Muscle of back (tissue), 11 donors: ENCODE data around the gene TOX3. TPM values are rescaled to one million over a fixed set of nuclear protein-coding genes. Genes with fewer than 3 reads are reported as not detected.
A peak's percentile ranks its signal among the peaks of the same experiment; 100 is the strongest.

Experiments used
- DNase-seq, 3 donors: peaks; one replicate each; pipeline versions ENCODE4 v3.0.0 to v3.0.0-alpha.2; 2013
- polyA plus RNA-seq, 10 donors: library from polyadenylated mRNA; unstranded; fragments of 120-200 nt; gene quantifications; one replicate each; pipeline ENCODE4 v1.2.1, GENCODE V29; 2013; ENCODE audit not compliant: insufficient read length in 10 of 10

TOX3 gene
- polyA plus RNA-seq, 10 donors, result 1.2 to 4.2 (median 1.5) TPM

DNA sequence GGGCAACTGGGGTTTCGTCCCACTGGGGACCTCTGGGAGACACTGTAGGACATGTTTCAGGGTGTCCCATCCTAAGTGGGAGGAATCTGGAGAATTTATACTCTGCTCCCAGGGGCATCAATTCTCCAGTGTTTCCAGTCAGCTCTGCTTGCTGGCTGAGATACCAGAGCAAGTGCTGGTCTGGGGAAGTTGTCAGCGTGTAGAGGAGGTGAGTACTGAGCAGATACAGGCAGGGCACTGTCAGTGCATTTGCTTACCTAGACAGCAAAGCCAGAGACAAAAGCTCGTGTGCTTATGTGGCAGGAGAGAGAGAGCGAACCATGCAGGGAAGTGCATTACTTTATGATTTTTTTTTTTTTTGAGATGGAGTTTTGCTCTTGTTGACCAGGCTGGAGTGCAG, 20.2 kb upstream of the TOX3 start:
- no peak for DNase-seq

DNA sequence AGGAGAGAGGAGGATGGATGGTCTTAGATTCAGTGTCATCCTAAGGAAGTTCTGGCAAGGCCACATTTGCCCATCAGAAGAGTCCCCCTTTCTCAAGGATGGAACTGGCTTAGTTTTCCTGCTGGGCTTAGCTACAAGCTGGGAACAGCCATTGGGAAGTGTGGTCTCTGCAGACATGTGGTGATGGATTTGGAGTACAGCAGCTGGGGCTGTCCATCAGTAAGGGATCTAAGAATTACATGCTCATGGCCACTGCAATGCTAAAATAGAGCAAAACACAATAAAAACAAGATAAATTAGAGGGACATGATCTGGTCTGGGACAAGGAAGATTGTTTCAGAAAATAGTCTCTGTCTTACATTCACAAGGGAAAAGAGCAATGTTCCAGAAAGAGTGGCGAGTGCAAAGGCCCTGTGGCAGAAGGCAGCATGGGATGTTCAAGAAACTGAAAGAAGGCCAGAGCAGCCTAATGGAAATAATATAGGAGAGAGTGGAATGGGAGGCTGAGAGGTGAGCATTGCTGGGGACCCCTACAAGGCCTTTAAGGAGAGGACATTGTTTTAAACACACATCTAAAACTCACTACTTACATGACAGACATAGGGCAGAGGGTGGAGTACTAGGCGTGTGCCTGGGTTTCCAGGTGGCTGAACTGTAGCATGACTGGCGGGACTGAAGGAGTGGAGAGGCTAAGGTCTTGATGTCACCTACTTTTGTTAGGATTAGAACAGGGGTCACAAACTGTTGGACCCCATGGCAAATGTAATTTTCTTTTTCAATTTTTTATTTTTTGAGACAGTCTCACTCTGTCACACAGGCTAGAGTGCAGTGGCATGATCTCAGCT, 17.0 kb upstream of the TOX3 start:
- peak in 1 of 3 donors; percentile 16 for DNase-seq

DNA sequence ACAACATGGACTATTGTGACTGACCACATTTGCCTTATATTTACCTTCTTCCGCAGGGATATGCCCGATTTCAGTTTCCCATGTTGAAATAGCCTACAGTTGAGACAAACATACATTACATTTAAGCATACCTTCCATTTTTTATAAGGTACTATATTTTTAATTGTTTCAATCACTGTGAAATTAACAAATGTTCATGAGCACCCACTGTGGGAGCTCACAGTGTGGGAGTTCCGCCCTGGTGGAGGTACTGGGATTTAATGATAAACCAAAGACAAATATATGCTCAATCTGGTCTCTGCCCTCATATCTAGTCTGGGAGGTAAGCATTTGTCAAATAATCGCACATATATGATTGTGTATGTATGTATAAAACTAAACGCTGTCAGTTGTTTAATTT, 15.8 kb upstream of the TOX3 start:
- no peak for DNase-seq

DNA sequence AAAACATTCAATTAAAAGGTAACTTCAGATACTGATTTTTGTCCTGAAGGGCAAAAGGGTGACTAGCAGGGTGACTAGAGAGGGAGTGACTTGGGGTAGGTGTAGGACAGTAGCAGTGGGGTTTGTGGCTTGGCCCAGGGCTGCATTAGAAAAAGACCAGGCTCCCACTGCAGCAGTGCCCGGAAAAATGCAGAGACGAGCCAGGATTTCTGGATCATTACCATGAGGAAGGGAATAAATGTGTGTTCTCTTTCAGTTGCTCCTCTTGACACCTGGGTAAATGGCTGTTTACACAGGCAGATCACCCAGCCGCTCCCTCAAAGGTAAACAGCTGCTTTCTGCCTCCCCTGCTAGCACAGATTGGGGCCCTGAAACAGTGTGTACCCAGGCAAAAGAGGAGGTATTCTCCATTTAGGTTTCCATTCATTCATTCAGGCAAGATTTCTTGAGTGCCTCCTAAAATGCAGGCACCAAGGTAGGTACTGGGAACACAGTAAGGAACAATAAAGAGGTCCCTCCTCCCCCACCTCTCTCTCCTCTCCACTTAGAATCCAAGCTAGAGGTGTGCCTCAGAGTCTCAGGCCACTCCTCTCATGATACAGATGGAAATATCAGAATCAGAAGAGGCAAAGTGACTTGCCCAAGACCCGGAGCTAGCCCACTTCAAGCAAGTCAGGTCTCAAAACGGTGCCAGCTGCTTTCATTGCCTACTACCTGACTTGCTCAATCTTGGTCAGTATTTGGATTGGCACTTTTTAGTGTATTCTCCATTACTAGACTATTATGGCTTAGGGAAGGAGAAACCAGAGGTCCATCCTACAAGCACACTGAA, 15.2 kb upstream of the TOX3 start:
- DNase-seq, result no peak

GRCh38 chr16:52558448-52558847, 11.5 kb upstream of the TOX3 start:
- DNase-seq, result no peak

- no peak for DNase-seq
Measured at GRCh38 chr16:52557236-52557635, 10.3 kb upstream of the TOX3 start.

DNA sequence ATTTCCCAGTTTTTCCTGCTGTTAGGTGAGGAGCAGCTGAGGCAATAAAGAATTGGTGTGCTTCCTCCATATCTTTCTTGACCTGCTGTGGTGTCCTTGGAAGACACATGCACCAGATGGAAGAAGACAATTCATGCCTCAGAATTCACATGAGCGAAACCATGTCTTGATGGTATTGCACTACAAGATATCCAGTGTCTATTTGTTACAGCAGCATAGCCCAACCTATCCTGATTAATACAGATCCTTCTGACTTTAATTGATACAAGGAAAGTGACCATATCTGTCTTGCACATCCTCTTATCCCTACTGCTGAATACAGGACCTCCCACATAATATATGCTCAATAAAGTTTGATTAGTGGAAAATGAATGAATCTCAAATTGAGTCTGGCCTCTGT, 9.1 kb upstream of the TOX3 start:
- DNase-seq, result no peak

DNA sequence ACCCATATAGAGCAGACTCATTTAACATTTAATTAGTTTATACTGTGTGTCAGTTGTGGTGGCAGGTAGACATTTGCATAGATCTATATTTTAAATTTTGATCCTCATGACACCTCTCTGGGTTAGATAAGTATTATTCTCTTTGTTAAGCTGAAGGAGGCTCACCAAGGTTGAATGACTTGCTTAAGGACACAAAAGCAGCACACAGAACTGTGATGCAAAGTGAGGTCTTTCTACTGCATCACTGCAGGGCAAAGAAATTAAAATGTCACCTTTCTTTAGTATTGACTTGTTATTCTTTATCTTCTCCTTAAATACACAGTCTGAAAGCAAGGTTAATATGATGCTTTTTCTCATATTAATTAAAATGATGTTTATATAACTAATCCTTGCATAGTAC, 8.6 kb upstream of the TOX3 start:
- no peak for DNase-seq

GRCh38 chr16:52554334-52554733, 7.4 kb upstream of the TOX3 start:
- no peak for DNase-seq

- DNase-seq, result no peak
Measured at GRCh38 chr16:52553322-52553721, 6.4 kb upstream of the TOX3 start.

DNA sequence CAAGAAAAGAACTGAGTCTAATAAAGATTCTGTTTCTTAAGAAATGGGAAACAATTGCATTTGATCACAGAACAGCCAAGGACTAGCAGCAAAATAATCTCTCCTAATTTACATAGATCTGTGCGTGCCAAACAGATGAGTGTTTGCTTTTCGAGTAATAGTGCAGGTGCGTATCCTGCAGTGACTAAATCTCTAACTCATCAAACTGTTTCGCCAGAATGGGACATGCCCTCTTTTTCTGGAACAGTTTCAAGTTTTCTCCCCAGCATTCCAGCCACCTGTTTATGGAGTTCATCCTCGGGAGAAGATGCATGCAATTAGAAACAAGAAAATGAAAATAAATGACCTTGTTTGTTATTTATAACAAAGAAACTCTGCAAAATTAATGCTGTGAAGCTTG, 5.7 kb upstream of the TOX3 start:
- no peak for DNase-seq

DNA sequence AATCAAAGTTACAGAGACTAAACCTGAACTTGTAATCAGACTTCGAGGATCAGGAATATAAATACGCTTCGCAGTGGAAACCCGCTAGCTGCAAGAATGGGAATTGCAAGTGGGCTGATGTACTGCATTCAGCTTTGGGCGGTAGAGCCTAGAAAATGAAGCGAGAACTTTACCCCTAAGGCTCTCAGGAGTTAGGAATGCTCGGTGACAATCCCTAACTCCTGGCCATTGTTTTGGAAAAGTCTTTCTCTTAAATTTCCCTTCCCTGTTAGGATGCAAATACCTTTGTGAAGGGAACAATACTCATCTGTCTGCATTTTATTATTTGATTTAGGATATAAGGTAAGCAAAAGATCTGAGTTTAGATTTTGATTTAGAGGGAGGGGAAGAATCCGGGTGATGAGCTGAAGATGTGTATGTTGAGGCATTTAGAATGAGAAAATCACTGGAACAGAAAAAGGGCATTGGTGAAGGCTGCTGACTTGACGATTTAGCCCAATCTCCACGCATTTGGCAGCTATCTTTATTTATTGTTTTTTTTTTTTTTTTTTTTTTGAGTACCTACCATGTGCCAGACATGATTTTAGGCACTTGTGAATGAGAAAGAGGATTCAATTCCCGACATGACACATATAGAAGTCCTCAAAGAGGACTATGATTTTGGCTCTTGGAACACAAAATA, 2.2 kb upstream of the TOX3 start:
- peak in 1 of 3 donors; percentile 26 for DNase-seq

DNA sequence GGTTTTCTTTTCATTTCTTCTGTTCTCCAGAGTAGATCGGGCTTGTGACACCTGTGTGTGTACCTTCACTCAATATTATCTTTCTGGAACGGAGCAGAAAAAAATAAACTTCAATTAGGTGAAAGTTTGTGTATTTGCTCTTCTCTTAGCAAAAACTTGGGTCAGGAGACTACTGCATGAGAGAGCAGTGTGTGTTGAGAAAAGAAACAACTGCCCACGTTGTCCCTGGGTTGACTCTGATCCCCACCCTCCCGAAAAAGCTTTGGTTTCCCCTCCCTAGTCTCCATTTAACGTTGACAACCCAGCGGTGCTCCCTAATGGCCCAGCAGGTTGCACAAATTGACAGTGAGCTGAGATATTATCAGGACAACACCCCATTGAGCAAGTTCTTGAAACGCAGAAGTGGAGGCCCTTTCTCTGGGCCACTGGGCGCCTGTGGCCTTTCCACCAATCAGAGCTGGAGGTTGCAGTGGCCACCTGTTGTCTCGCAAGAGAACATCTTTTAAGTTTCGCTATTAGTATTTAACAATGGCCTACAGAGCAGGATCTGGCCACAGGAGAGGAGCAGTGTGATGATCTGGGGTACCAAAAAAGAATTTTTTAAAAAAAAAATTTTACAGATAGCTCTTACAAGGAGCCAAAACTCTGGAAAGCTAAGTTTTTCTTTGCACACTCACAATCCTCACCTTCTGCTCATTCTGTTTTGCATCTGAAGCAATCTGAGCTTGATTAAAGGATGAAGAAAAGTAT, 1.5 kb upstream of the TOX3 start:
- DNase-seq, result no peak

- no peak for DNase-seq
Measured at GRCh38 chr16:52547834-52548215, 882 bp upstream of the TOX3 start.

DNA sequence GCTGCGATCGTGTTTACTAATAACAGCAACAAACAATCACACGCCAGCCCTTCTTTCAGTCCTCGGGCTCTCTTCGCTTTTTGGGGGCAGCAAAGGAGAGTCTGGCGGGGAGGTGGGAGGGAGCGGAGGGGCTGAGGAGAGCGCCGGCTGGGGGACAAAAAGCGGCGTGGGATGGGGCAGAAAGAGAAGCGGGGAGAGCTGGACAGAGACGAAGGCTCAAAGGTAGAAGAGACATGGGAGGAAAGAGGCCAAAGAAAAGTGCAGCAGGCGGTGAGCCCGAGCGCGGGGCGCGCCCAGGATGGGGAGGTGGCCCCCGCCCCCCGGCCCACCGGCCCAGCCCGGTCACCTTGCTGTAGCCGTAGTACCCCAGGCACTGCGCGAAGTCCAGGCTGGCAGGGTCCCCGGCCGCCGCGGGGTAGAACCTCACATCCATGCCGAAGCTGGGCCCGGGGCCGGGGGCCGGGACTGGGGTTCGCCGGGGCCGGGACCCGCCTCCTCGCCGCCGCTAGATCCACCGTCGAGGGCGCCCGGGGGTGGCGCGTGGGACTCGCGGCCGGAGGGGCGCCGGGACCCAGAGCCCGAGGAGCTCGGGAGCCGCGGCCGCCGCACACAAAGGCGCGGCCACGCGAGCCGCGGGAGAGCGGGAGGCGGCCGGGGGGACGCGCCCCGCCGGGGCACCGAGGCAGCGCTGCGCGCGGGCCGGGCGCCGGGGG, 496 bp downstream of the TOX3 start:
- DNase-seq, result peak in 1 of 3 donors; percentile 21

- no peak for DNase-seq
Measured at GRCh38 chr16:52545898-52546266, 1.1 kb downstream of the TOX3 start.

GRCh38 chr16:52545222-52545897, 1.6 kb downstream of the TOX3 start:
- peak in 1 of 3 donors; percentile 19 for DNase-seq

- DNase-seq, result no peak
Measured at GRCh38 chr16:52544703-52545102, 2.2 kb downstream of the TOX3 start.

DNA sequence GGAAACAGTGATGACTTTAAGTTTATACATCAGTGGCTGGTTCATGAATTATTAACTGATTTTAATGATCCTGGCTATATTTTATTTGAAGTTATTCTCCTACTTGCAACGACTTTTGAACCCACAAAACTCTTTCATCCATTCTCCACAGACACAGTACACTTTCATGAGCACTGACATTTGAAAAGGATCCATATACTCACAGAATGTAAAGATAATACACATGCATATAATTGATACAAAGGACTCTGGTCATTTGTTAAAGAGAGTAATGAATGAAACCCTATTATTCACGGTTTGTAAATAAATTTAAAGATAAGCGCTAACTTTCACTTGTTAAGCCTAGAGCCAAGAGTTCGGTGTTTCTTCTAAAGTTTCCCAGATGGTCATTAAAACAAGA, 3.3 kb downstream of the TOX3 start:
- no peak for DNase-seq

- no peak for DNase-seq
Measured at GRCh38 chr16:52540910-52541309, 6.0 kb downstream of the TOX3 start.

DNA sequence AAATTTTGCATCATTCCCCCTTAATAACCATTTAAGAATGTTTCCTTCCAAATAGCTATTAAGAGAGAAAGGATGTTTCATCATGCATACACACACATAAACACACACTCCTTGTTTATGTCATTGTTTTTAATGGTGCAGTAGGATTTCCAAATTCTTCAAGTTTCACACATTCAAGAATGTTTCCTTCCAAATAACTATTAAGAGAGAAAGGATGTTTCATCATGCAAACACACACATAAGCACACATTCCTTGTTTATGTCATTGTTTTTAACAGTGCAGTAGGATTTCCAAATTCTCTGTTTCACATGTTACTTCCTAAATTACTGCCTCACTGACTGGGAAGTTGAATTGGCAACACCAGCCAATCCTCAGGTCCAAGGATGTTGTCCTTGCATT, 7.8 kb downstream of the TOX3 start:
- DNase-seq, result no peak
